Measurements from ENCODE around the gene RASL10B.
"Not testable (repeated sequence)": the region's sequence is repeated elsewhere in the genome, so short reads cannot be mapped to it uniquely, and the experiment has no call there.

The RASL10B gene

GRCh38 chr17:35731239-35731916, at the start of gene RASL10B:
RASL10B (plus strand) TSS chr17:35731639; CDS start chr17:35735185, 3,546 bp downstream.
- peak in 1 of 2 experiments; percentile 69 for DNase-seq

- DNase-seq: no peak
Observed at GRCh38 chr17:35683591-35683990, 47.8 kb upstream of the RASL10B start.

- DNase-seq: no peak
Observed at GRCh38 chr17:35684055-35684802, 47.2 kb upstream of the RASL10B start.

- DNase-seq: no peak
Observed at GRCh38 chr17:35692512-35693210, 38.8 kb upstream of the RASL10B start.

- DNase-seq: no peak
Observed at GRCh38 chr17:35693662-35694061, 37.8 kb upstream of the RASL10B start.

GRCh38 chr17:35694906-35695305, 36.5 kb upstream of the RASL10B start:
- DNase-seq: no peak

- DNase-seq: no peak
Observed at GRCh38 chr17:35695613-35696012, 35.8 kb upstream of the RASL10B start.

GRCh38 chr17:35698800-35699199, 32.6 kb upstream of the RASL10B start:
- DNase-seq: no peak

GRCh38 chr17:35700150-35700549, 31.3 kb upstream of the RASL10B start:
- no peak for DNase-seq

- no peak for DNase-seq
Observed at GRCh38 chr17:35701491-35701890, 29.9 kb upstream of the RASL10B start.

GRCh38 chr17:35703308-35703707, 28.1 kb upstream of the RASL10B start:
- not testable (repeated sequence) for DNase-seq

GRCh38 chr17:35705230-35705629, 26.2 kb upstream of the RASL10B start:
- no peak for DNase-seq

- no peak for DNase-seq
Observed at GRCh38 chr17:35705705-35706104, 25.7 kb upstream of the RASL10B start.

GRCh38 chr17:35708149-35708548, 23.3 kb upstream of the RASL10B start:
- DNase-seq: no peak

GRCh38 chr17:35708951-35709350, 22.5 kb upstream of the RASL10B start:
- no peak for DNase-seq

GRCh38 chr17:35709874-35710273, 21.6 kb upstream of the RASL10B start:
- DNase-seq: no peak

GRCh38 chr17:35710950-35711349, 20.5 kb upstream of the RASL10B start:
- no peak for DNase-seq

- no peak for DNase-seq
Observed at GRCh38 chr17:35713069-35713728, 18.2 kb upstream of the RASL10B start.

- no peak for DNase-seq
Observed at GRCh38 chr17:35714988-35715387, 16.5 kb upstream of the RASL10B start.

- DNase-seq: no peak
Observed at GRCh38 chr17:35715416-35715815, 16.0 kb upstream of the RASL10B start.

GRCh38 chr17:35716173-35716572, 15.3 kb upstream of the RASL10B start:
- no peak for DNase-seq

- DNase-seq: no peak
Observed at GRCh38 chr17:35716897-35717465, 14.5 kb upstream of the RASL10B start.

- DNase-seq: no peak
Observed at GRCh38 chr17:35717475-35717874, 14.0 kb upstream of the RASL10B start.

Measured in NCI-H526 (cell line).